H54 (cell line): ENCODE results near the gene GPC5.
A peak's percentile ranks its signal among the peaks of the same experiment; 100 is the strongest.
"Not testable (repeated sequence)": the region's sequence is repeated elsewhere in the genome, so short reads cannot be mapped to it uniquely, and the experiment has no call there.

Experiments used
- DNase-seq: peaks from one replicate; pipeline ENCODE4 v3.0.0; 2011; ENCODE audit warnings: low spot score, mixed read lengths; ENCODE audit not compliant: insufficient read length
- FAIRE-seq: peaks from 3 replicates; lab custom pipeline; 2011; peaks lifted over from hg19 to GRCh38; lab: Jason Lieb, UNC
- POLR2A ChIP-seq: IDR thresholded peaks from 2 replicates; pipeline ENCODE4 v1.6.1; 2011; ENCODE audit warnings: low read depth, mild to moderate bottlenecking, low read length

GPC5 gene

DNA sequence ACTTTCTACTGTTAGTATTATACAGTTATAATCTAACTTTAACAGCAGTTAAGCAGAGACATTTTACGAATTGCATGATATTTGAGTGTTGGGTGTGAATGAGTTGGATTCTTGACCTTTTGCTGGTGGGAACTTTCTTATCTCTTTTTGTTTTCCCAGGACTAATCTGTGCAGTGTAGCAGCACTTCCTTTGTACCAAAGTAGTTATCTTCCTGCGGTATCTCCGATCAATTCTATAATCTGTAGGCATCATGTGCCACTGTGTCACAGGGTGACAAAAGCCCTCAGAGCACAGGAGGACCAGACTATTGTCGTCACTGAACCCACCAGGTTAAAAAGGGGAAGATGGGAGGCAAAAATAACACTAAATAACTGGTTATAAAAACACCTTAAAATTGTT lies 823.5 kb downstream of the GPC5 start:
- FAIRE-seq = no peak
- no peak for TF ChIP-seq POLR2A
- no peak for DNase-seq

DNA sequence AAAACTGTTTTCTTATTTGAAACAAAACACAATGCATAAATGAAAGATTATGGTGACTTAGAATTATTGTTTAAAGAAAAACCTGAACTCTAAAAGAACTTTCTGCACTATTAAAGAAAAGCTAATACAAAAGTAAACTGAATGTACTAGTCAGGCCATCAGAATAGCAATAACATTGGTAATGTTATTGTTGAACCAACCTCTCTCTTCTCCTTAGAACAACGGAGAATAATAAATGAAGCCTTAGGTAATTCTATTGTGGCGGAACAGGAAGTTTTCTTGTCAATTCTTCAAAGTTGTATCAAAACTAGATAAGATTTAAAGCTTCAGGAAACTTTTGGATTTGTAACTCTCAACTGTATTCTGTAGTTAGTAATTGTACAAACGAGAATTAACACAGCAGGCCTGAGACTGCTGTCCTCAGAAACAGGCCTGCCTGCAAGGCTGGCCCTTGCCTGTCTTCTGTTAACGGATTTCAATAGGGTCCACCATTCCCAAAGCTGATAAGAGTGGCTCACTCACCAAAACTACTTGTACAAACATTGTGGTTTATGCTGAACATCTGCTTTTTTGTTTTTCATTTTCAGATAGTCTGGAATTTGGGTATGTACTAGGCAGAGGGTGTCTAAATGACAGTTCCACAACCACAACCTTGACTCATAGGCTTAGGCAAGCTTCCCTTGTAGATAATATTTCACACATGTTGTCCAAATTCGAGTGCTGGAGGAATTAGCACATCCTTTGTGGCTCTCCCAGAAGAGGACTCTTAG lies 825.8 kb downstream of the GPC5 start:
- TF ChIP-seq POLR2A = no peak
- DNase-seq = no peak
- no peak for FAIRE-seq

DNA sequence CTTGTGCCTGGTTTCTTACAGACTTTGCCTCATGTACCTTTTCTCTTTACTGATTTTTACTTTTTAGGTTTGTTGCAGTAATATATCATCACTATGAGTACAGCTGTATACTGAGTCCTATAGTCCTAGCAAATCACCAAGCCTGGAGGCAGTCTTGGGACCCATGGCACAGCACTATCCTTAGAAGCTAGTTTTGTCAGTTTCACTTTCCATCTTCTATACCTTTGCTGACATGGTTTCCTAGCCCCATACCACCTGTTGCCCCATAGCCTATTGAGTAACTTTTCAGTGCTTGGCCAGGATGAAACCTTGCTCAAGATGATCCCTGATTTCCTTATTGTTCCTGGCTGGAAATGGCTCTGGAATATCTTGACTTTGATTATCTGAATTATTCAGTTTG lies 826.4 kb downstream of the GPC5 start:
- TF ChIP-seq POLR2A = no peak
- DNase-seq (no peak), FAIRE-seq (no peak)

DNA sequence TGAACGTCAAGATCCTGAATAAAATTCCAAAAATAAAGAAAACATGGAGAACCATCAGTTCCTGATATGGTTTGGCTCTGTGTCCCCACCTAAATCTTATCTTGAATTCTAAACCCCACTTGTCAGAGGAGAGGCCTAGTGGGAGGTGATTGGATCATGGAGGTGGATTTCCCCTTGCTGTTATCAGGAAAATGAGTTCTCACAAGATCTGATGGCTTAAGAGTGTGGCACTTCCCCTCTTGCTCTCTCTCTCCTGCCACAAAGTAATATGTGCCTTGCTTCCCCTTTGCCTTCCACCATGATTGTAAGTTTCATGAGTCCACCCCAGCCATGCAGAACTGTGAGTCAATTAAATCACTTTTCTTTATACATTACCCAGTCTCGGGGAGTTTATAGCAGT lies 827.4 kb downstream of the GPC5 start:
- DNase-seq (no peak), FAIRE-seq (no peak)
- TF ChIP-seq POLR2A = no peak

DNA sequence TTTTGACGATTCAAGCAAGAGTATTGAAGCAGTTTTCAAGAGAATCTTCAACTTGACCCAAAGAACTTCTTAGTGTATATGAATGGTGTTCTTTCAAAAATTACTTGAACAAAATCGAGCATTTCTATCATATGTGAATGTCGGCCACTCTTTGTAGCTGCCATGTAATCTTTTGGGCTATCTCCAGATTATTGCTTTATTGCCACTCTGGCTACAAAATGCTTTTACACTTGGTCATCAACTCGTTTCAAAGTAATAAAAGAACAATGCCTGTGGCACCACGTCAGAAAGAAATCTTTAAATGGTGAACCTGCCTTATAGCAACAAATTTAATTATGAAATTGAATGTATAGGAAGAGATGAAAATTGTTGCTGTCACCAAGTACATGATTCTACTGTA lies 834.5 kb downstream of the GPC5 start:
- FAIRE-seq = no peak
- TF ChIP-seq POLR2A = no peak
- DNase-seq = no peak

DNA sequence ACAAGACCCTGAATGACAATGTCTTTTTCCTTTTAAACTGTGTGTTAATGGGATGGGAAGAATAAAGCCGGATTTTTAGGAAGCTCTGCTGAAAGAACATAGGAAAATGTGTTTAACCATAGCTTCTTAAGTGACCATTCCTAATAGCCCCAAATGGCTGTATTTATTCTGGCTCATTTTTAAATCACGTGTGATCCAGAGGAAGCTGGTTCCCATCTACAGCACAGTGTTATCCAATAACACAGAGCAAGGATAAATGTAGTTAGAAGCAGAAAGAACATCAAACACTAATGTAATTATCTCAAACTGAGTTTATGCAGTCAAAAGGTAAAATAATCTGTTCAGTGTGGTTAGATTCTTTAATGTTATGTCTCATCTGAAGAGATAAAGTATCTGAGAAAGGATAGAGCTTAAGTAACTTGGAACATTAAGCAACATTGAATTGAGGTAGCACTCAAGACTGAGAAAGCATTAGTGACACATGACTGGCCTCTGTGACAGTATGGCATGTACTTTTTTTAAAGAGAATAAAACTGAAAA lies 853.3 kb downstream of the GPC5 start:
- DNase-seq (no peak), FAIRE-seq (peak; percentile 20)
- TF ChIP-seq POLR2A = no peak

DNA sequence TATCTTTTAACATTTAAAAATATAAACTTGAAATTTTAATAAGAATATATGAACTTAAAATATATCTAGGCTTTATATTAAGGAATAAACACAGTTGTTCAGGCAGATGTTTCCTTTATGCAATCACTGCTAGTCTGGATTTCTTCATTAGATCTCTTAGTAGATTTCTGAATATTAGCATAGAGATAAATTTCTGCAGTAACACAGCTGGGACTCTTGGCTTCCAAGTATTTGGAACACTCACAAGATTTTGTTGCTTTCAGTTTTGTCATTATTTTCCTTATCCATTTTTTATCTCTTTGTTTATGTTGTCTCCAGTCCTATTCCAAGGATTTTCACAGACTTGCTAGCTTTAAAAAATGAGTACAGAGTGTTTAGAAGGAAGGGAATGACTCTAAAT lies 857.1 kb downstream of the GPC5 start:
- no peak for FAIRE-seq
- no peak for DNase-seq
- TF ChIP-seq POLR2A = no peak

DNA sequence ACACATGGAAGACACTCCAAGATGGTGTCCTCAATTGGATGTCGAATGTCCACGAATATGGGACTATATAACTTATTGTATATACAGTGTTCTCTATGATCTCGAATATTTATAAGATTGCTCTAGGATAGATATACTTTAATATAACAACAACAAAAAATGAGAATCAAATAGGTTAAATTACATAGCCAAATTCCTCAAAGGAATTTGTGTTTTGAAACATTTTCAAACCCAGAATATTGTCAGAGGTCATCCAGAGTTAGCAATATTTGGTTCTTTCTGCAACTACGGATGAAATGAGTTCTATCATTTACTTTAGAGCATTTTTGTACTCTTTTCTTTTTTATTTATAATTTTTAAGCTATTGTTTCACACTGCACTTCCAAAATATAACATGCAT lies 857.8 kb downstream of the GPC5 start:
- no peak for TF ChIP-seq POLR2A
- FAIRE-seq = no peak
- no peak for DNase-seq

DNA sequence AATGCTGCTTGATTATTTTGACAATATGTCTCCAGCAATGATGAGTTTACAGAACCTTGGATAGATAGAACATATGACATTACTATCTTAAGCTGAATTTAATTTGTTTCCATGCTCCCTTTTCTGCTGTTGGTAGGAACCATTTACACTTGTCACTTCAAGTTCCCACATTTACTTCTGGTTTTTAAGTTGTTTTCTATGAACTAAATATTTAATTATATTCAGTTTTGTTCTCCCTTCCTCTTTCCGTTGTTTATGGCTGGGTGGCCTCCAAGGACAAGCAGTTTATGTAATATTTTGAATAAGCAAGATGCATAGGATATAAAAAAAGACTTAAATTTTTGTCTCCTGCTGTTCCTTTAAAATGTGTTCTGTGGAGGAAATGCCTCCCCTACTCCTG lies 860.6 kb downstream of the GPC5 start:
- FAIRE-seq = no peak
- DNase-seq = no peak
- no peak for TF ChIP-seq POLR2A

DNA sequence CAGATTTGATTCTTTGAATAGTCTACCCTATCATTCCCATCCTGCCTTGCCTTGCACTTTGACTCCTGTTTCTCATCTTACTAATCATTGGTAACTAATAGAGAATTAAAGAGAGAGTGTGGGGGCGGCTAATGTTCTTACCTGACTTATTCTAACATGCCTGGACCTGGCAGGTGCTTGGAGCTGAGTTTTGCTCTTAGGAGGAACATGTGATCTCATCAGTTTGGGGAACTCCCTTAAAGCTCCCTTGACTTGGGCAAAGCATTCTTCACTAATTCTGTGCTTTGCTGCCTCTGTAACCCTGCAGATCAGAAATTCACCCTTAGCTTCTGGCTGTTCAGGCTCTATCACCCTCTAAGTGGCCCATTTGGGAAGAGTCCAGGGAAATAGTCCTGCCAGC lies 861.1 kb downstream of the GPC5 start:
- DNase-seq (no peak), FAIRE-seq (no peak)
- no peak for TF ChIP-seq POLR2A

DNA sequence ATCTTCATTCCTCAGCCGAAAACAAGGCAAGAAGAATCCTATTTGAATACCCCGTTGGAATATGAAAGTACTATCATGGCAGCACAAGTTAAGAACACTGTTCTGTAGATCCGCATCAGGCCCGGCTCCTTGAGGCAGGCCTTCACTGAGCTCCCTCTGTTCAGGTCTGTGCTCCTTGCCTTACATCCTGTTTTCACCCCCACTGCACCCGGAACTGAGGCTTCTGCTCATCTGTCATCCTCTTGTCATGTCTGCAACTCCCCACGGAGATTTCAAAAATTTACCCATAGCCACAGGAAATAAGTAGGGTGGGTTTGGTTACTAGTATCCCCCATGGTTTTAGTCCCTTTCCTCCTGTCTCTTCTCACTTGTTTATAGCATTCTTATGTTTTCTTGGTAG lies 861.9 kb downstream of the GPC5 start:
- FAIRE-seq (no peak), DNase-seq (no peak)
- no peak for TF ChIP-seq POLR2A

DNA sequence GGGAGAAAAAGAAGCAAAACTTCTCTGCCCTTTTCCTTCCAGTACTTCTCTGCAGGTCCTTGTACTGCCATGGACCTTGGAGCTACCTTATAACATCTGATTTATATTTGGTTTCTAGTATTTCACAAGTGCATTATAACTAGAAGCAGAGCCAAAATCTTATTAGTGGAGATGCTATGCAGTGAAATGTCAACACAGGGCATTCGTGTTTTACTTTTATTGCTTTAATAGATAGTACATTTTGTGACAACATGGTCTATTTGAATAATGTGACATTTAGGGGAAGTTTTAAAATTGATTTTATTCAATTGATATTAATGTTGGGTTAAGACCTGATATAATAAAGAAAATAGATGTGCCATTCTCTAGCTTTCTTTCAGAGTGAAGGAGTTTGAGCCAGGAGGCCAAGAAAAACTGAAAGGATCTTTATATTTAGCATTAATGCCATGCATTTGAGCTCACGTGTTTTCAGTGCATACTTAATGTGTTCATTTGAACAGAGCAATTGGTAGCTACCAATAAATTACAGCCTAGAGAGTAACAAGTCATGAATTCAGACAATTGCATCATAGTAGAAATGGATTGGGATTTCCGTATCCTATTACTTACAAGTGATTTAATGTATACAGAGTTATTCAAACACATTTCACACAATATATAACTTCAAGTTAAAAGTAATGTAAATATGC lies 863.8 kb downstream of the GPC5 start:
- FAIRE-seq (no peak), DNase-seq (no peak)
- no peak for TF ChIP-seq POLR2A

DNA sequence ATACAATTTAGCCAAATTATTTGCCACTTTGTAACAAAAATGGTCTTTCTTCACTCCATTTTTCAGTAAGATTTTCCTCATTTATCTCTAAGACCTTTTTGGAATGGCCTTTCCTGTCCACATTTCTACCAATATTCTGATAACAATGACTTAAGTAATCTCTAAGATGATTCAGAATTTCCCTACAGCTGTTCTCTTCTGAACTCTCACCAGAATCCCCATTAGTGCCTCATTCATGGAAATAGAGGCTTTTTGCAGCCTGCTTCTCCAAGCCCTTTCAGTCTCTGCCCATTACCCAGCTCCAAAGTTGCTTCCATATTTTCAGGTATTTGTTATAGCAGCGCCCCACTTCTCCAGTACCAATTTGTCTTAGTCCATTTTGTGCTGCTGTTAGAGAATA lies 867.0 kb downstream of the GPC5 start:
- DNase-seq (no peak), FAIRE-seq (no peak)
- no peak for TF ChIP-seq POLR2A

DNA sequence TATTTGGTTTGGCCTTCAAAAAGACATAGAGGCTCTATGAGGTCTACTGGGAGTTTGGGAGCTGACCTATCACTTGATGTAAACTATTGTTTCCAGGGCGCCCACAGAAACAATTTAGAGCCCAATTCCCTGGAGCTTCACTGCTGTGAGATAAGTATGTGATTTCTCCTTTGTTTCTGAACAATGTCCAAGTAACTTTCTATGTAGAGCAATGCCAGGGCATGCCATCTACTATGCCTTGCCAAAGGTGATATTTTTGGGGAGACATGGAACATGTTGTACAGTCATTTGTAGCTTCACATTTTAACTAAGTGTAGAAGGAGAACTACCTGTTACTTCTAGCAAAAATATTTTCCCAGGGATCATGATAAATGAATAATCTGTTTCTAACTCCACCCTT lies 872.6 kb downstream of the GPC5 start:
- no peak for TF ChIP-seq POLR2A
- FAIRE-seq = no peak

DNA sequence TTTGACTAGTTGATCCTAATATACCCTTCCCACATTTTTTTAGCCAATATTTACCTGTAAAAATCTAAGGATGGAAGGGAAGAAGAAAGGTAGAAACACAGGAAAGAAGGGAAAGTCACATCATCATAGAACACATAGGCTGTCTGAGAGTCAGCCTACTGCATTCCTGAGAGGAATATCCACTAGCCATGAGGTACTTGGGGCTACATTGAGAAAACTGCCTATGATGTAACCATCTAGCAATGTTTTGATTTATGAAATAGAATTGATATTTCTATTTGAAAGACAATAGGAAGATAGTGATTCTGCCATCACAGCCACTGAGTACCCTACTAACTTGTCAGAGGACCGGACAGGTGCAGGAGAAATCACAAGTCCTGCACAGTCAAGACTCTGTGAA lies 873.8 kb downstream of the GPC5 start:
- TF ChIP-seq POLR2A = no peak
- no peak for FAIRE-seq
- DNase-seq = no peak

More for the DNA sequence above, 872.6 kb downstream of the GPC5 start:
- DNase-seq = no peak

DNA sequence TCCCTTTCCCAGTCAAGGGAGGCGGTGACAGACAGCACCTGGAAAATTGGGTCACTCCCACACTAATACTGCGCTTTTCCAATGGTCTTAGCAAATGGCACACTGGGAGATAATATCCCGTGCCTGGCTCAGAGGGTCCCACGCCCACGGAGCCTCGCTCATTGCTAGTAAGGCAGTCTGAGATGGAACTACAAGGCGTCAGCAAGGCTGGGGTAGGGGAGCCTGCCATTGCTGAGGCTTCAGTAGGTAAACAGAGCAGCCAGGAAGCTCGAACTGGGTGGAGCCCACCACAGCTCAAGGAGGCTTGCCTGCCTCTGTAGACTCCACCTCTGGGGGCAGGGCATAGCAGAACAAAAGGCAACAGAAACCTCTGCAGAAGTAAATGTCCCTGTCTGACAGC lies 882.6 kb downstream of the GPC5 start:
- not testable (repeated sequence) for DNase-seq, FAIRE-seq

DNA sequence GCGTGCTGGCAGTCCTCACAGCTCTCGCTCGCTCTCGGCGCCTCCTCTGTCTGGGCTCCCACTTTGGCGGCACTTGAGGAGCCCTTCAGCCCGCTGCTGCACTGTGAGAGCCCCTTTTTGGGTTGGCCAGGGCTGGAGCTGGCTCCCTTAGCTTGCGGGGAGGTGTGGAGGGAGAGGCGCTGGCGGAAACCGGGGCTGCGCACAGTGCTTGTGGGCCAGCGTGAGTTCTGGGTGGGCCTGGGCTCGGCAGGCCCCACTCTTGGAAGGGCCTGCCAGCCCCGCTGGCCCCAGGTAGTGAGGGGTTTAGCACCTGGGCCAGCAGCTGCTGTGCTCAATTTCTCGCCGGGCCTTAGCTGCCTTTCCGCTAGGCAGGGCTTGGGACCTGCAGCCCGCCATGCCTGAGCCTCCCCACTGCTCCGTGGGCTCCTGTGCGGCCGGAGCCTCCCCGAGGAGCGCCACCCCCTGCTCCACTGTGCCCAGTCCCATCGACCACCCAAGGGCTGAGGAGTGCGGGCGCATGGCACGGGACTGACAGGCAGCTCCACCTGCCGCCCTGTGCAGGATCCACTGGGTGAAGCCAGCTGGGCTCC lies 892.4 kb downstream of the GPC5 start:
- not testable (repeated sequence) for FAIRE-seq

DNA sequence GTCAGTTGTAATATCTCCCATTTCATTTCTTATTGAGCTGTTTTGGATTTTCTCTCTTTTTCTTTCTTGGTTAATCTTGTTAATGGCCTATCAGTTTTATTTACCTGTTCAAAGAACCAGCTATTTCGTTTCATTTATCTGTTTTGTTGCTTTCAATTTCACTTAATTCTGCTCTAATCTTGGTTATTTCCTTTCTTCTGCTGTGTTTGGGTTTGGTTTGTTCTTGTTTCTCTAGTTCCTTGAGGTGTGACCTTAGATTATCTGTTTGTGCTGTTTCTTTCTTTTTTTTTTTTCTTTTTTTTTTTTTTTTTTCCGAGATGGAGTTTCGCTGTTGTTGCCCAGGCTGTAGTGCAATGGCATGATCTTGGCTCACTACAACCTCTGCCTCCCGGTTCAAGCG lies 896.1 kb downstream of the GPC5 start:
- DNase-seq, FAIRE-seq: not testable (repeated sequence)

More for the DNA sequence above, 892.4 kb downstream of the GPC5 start:
- not testable (repeated sequence) for DNase-seq

DNA sequence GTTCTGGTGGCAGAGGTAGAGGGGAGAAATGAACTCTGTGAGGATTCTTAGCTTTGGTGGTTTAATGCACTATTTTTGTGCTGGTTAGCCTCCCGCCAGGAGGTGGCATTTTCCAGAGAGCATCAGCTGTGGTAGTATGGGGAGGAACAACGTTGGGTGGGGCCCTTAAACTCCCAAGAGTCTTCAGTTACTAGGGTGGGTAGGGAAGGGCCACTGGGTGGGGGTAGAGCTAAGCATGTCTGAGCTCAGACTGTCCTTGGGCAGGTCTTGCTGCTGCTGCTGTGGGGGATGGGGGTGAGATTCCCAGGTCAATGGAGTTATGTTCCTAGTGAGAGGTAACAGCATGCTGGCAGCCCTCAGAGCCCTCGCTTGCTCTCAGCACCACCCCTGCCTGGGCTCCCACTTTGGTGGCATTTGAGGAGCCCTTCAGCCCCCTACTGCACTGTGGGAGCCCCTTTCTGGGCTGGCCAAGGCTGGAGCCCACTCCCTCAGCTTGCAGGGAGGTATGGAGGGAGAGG lies 897.8 kb downstream of the GPC5 start:
- DNase-seq, FAIRE-seq: not testable (repeated sequence)
